K562 (cell line): ENCODE results near the gene TMCC2. TPM values are rescaled to one million over a fixed set of nuclear protein-coding genes. Genes with fewer than 3 reads are reported as not detected.

Experiments
- BMI1 ChIP-seq: fragments of 150-350 bp; IDR thresholded peaks from 2 replicates; pipeline ENCODE4 v1.6.1; 2014; ENCODE audit warnings: low read length
- BRD4 ChIP-seq: fragments of 200-600 bp; sonication (generic); IDR thresholded peaks from 2 replicates; pipeline ENCODE4 v1.6.1; 2017; ENCODE audit warnings: inconsistent platforms
- CREB3 ChIP-seq: fragments of 450-650 bp; conservative IDR thresholded peaks from 2 replicates; pipeline ENCODE4 v1.6.1; 2016; ENCODE audit warnings: missing genetic modification characterization, low read depth, mild to moderate bottlenecking, missing compliant biosample characterization, moderate library complexity
- FOXA3 ChIP-seq, 2 experiments: fragments of 450-650 bp in 1 of 2; sonication (generic) in 1 of 2; formaldehyde crosslinking; IDR thresholded peaks in 1 of 2; conservative IDR thresholded peaks in 1 of 2; 2 replicates each; pipeline versions ENCODE4 v1.4.0 to v1.8.0; 2020 to 2022; ENCODE audit warnings: mild to moderate bottlenecking in 2 of 2, missing genetic modification reagents in 1 of 2
- HNRNPUL1 ChIP-seq: fragments of 200-400 bp; formaldehyde crosslinking; IDR thresholded peaks from 2 replicates; pipeline ENCODE4 v1.6.1; 2017; ENCODE audit warnings: low read length
- MYBL2 ChIP-seq, 2 experiments: fragments of 450-650 bp in 1 of 2; sonication (generic) in 1 of 2; formaldehyde crosslinking in 1 of 2; IDR thresholded peaks; 2 replicates each; pipeline versions ENCODE4 v1.6.1 to v1.8.1; 2017 to 2022; ENCODE audit warnings: borderline replicate concordance in 1 of 2, inconsistent platforms in 1 of 2, low read depth in 1 of 2, mild to moderate bottlenecking in 1 of 2, missing genetic modification reagents in 1 of 2, moderate library complexity in 1 of 2
- NRF1 ChIP-seq, 2 experiments: fragments of 450-650 bp; IDR thresholded peaks in 1 of 2; conservative IDR thresholded peaks in 1 of 2; 2 replicates each; pipeline ENCODE4 v1.6.1; 2014; ENCODE audit warnings: mild to moderate bottlenecking in 2 of 2
- PATZ1 ChIP-seq: fragments of 250-450 bp; sonication (Bioruptor Pico); IDR thresholded peaks from 2 replicates; pipeline ENCODE4 v1.5.0; 2020; ENCODE audit warnings: mild to moderate bottlenecking, borderline replicate concordance
- POLR2B ChIP-seq: fragments of 450-650 bp; IDR thresholded peaks from 2 replicates; pipeline ENCODE4 v1.6.1; 2018; ENCODE audit warnings: low read depth; ENCODE audit not compliant: partially characterized antibody
- RBBP5 ChIP-seq: fragments of 200-600 bp; sonication (generic); IDR thresholded peaks from 2 replicates; pipeline ENCODE4 v1.6.1; 2012; ENCODE audit warnings: borderline replicate concordance, mild to moderate bottlenecking, low read length, control low read depth, inconsistent platforms; ENCODE audit not compliant: insufficient read depth, poor library complexity, severe bottlenecking
- RFX1 ChIP-seq: fragments of 450-650 bp; IDR thresholded peaks from 2 replicates; pipeline ENCODE4 v1.6.1; 2016; ENCODE audit warnings: mild to moderate bottlenecking, moderate library complexity
- SMARCA4 ChIP-seq: fragments of 450-650 bp; IDR thresholded peaks from 2 replicates; pipeline ENCODE4 v1.6.1; 2016
- ZBTB8A ChIP-seq: fragments of 450-650 bp; IDR thresholded peaks from 2 replicates; pipeline ENCODE4 v1.6.1; 2018; ENCODE audit warnings: mild to moderate bottlenecking, moderate library complexity; ENCODE audit not compliant: partially characterized antibody
- ZNF395 ChIP-seq: fragments of 200-800 bp; sonication (Bioruptor generic); IDR thresholded peaks from 2 replicates; pipeline ENCODE4 v1.6.1; 2017; ENCODE audit warnings: missing genetic modification characterization, missing compliant biosample characterization
- ZNF561 ChIP-seq: fragments of 450-650 bp; formaldehyde crosslinking; conservative IDR thresholded peaks from 2 replicates; pipeline ENCODE4 v1.4.0; 2020; ENCODE audit warnings: mild to moderate bottlenecking, moderate library complexity
- ZNF583 ChIP-seq: fragments of 250-450 bp; sonication (Bioruptor Pico); IDR thresholded peaks from 2 replicates; pipeline ENCODE4 v1.4.0; 2020
- ZNF766 ChIP-seq: fragments of 200-800 bp; sonication (Bioruptor generic); conservative IDR thresholded peaks from 2 replicates; pipeline ENCODE4 v1.6.1; 2016; ENCODE audit warnings: missing genetic modification characterization, missing compliant biosample characterization
- polyA plus RNA-seq, 8 experiments: library from polyadenylated mRNA; depleted of rRNA in 4 of 8; stranded (reverse) in 5 of 8; unstranded in 3 of 8; fragments of >200 nt; fragmentation: Nextera tagmentation in 2 of 8; fragmentation: Illumina TruSeq in 1 of 8; extraction: Ambion mirVana in 2 of 8; extraction: Trizol in 1 of 8; gene quantifications; 2 replicates each; pipeline versions ENCODE4 v1.2.1 to v1.2.3, GENCODE V29; 2011 to 2014; ENCODE audit warnings: inconsistent platforms in 1 of 8, missing spikeins in 1 of 8
- total RNA-seq, 7 experiments: library from RNA; depleted of rRNA in 6 of 7; stranded (reverse); fragments of >200 nt in 6 of 7; fragmentation: Illumina TruSeq in 2 of 7; extraction: Trizol in 2 of 7; gene quantifications; 2 replicates each; pipeline versions ENCODE4 v1.2.1 to v1.2.3, GENCODE V29; 2011 to 2021; ENCODE audit warnings: low replicate concordance in 1 of 7
- TF ChIP-seq, protein P1 (sequence below), 2 experiments: fragments of 450-650 bp in 1 of 2; IDR thresholded peaks; 2 replicates each; pipeline ENCODE4 v1.6.1; 2011 to 2017; ENCODE audit warnings: low read depth in 2 of 2, antibody characterized with exemption in 1 of 2, borderline replicate concordance in 1 of 2, low read length in 1 of 2, mild to moderate bottlenecking in 1 of 2, mixed read lengths in 1 of 2; ENCODE audit not compliant: control insufficient read depth in 1 of 2

The TMCC2 gene
- total and polyA plus RNA-seq, 9 of the 15 experiments (the other 6 are each of a cell fraction or from before 2014, with no cell fraction given): 0.06 to 1.8 (median 0.98) TPM

DNA sequence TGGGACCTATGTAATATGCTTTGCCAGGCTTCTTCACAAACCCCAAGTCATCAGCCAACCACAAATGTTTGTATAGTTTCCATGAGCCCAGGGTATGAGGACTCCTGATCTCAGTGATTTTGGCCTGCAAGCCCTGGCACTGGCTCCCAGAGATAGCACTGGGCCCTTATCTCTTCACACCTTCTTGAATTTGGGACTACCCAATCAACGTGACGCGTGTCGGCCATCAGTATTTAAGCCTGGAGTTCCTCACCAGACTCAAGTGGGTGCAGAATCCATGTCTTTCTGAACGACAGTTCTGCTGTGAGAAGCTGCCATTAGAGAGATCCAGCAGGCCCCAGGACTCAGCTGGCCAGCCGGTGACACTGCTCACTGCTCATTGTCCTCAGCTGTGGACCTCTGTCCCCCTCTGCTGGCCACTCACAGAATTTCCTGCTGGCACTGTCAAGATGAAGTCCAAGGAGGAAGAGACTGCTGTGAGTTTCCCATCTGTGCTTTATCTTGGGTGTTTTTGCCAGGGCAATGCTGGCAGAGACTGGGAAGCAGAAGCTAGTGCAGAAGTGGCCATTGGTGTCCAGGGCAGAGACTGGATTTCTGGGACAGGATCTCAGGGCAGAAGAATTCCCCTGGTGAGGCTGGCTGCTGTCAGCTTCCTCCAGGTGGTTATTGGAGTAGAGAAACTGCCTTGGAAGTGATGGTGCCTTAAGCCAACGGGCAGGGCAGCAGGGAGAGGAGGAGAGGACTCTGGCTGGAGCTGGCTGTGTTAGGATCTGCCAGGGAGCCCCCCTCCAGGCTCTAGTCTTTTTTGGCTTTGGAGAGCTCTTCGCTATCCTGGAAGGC lies 28.4 kb downstream of the TMCC2 start (continued):
- TF ChIP-seq RBBP5: no peak
- no peak for TF ChIP-seq BMI1
- no peak; the same call in 1 of the 2 replicates for TF ChIP-seq RFX1
- TF ChIP-seq, protein P1, sequence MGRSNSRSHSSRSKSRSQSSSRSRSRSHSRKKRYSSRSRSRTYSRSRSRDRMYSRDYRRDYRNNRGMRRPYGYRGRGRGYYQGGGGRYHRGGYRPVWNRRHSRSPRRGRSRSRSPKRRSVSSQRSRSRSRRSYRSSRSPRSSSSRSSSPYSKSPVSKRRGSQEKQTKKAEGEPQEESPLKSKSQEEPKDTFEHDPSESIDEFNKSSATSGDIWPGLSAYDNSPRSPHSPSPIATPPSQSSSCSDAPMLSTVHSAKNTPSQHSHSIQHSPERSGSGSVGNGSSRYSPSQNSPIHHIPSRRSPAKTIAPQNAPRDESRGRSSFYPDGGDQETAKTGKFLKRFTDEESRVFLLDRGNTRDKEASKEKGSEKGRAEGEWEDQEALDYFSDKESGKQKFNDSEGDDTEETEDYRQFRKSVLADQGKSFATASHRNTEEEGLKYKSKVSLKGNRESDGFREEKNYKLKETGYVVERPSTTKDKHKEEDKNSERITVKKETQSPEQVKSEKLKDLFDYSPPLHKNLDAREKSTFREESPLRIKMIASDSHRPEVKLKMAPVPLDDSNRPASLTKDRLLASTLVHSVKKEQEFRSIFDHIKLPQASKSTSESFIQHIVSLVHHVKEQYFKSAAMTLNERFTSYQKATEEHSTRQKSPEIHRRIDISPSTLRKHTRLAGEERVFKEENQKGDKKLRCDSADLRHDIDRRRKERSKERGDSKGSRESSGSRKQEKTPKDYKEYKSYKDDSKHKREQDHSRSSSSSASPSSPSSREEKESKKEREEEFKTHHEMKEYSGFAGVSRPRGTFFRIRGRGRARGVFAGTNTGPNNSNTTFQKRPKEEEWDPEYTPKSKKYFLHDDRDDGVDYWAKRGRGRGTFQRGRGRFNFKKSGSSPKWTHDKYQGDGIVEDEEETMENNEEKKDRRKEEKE (IDR thresholded peaks at IDR 0.05; ENCODE audit: borderline replicate concordance in 1 of 2, control insufficient read depth in 1 of 2, low read depth in 2 of 2, low read length in 1 of 2): no peak
- peak; percentile 74; the same call in 1 of the 2 replicates for TF ChIP-seq ZNF583
- TF ChIP-seq POLR2B: no peak
- TF ChIP-seq PATZ1: no peak
- no peak for TF ChIP-seq HNRNPUL1
- TF ChIP-seq NRF1 (conservative IDR thresholded peaks at IDR 0.05 in 1 of 2, IDR thresholded peaks at IDR 0.05 in 1 of 2): no peak
- peak; percentile 82 for TF ChIP-seq ZNF766 (CRISPR knock-in tag)
- peak in 1 of 2 experiments; percentile 30; a peak in 1 of 4 replicates for TF ChIP-seq FOXA3 (CRISPR knock-in tag; conservative IDR thresholded peaks at IDR 0.05 in 1 of 2, IDR thresholded peaks at IDR 0.05 in 1 of 2)
- TF ChIP-seq ZNF561: no peak
- TF ChIP-seq ZBTB8A: no peak
- TF ChIP-seq CREB3 (tag): no peak
- peak; percentile 90 for TF ChIP-seq SMARCA4
- TF ChIP-seq ZNF395 (CRISPR knock-in tag): peak; percentile 81
- no peak for TF ChIP-seq BRD4
- TF ChIP-seq MYBL2 (IDR thresholded peaks at IDR 0.05; ENCODE audit: low read depth): no peak
- no peak for TF ChIP-seq MYBL2 (CRISPR knock-in tag; IDR thresholded peaks at IDR 0.05; ENCODE audit: borderline replicate concordance)
